Fibroblast of mammary gland (primary cell): Measurements from ENCODE around the gene CD244.
"Not testable (repeated sequence)": the region's sequence is repeated elsewhere in the genome, so short reads cannot be mapped to it uniquely, and the experiment has no call there.

ENCODE experiments used
- DNase-seq: peaks from one replicate; pipeline ENCODE4 v3.0.0-alpha.2; 2010; ENCODE audit warnings: low read depth
- H3K4me3 ChIP-seq: 2 replicates; pipeline ENCODE4 v1.5.1; 2011; ENCODE audit warnings: low read depth, mild to moderate bottlenecking, low read length, moderate library complexity; ENCODE audit not compliant: control insufficient read depth
- TF ChIP-seq, protein P1 (sequence below): conservative IDR thresholded peaks from 2 replicates; pipeline ENCODE4 v1.5.1; 2011; ENCODE audit warnings: low read depth, low read length, inconsistent platforms; ENCODE audit not compliant: control insufficient read depth, insufficient read depth

CD244 gene

GRCh38 chr1:160885042-160885441 is 22.4 kb upstream of the CD244 start, which contains the start of gene ITLN1:
Gene ITLN1, minus strand, starts transcription at chr1:160885180. Its CDS starts 303 bp downstream, at chr1:160884877.
- H3K4me3 ChIP-seq = no peak within 1 kb of the TSS
- DNase-seq = no peak
- TF ChIP-seq, protein P1, sequence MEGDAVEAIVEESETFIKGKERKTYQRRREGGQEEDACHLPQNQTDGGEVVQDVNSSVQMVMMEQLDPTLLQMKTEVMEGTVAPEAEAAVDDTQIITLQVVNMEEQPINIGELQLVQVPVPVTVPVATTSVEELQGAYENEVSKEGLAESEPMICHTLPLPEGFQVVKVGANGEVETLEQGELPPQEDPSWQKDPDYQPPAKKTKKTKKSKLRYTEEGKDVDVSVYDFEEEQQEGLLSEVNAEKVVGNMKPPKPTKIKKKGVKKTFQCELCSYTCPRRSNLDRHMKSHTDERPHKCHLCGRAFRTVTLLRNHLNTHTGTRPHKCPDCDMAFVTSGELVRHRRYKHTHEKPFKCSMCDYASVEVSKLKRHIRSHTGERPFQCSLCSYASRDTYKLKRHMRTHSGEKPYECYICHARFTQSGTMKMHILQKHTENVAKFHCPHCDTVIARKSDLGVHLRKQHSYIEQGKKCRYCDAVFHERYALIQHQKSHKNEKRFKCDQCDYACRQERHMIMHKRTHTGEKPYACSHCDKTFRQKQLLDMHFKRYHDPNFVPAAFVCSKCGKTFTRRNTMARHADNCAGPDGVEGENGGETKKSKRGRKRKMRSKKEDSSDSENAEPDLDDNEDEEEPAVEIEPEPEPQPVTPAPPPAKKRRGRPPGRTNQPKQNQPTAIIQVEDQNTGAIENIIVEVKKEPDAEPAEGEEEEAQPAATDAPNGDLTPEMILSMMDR = no peak

DNA sequence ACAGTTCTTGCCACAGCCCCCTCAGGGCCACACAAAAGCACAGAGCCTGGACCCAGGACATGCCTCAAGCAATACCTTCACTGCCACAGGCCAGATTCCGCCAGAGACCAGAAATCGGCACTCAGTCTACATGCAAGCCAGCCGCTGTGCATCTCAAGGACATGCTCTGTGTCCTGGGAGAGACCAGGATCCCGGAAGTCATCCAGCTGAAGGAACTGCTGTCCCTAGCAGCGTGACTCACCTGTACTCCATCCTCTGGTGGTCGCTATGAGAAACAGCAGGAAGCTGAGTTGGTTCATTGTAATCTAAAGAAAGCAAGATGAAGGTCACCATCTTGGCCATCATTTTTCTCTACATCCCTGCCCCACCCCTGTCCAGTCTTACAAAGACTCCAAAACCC is 21.9 kb upstream of the CD244 start:
- no peak overlapping the region for H3K4me3 ChIP-seq
- DNase-seq = no peak
- TF ChIP-seq, protein P1 = no peak

- DNase-seq = no peak
- TF ChIP-seq, protein P1 = no peak
- no peak overlapping the region for H3K4me3 ChIP-seq
These were observed 21.2 kb upstream of the CD244 start for GRCh38 chr1:160883581-160884513.

GRCh38 chr1:160882582-160882981 is 19.9 kb upstream of the CD244 start:
- DNase-seq = no peak
- no peak overlapping the region for H3K4me3 ChIP-seq
- TF ChIP-seq, protein P1 = no peak

- DNase-seq, H3K4me3 ChIP-seq: not testable (repeated sequence)
These were observed 18.6 kb upstream of the CD244 start for GRCh38 chr1:160881264-160881663.

GRCh38 chr1:160880216-160880615 is 17.5 kb upstream of the CD244 start:
- TF ChIP-seq, protein P1 = no peak

GRCh38 chr1:160879056-160879455 is 16.4 kb upstream of the CD244 start:
- no peak for DNase-seq
- TF ChIP-seq, protein P1 = no peak
- H3K4me3 ChIP-seq = no peak overlapping the region

More at GRCh38 chr1:160880216-160880615, 17.5 kb upstream of the CD244 start:
- DNase-seq = no peak
- H3K4me3 ChIP-seq = no peak overlapping the region
